ENCODE data around the gene UXS1. TPM values are rescaled to one million over a fixed set of nuclear protein-coding genes. Genes with fewer than 3 reads are reported as not detected.
A peak's percentile ranks its signal among the peaks of the same experiment; 100 is the strongest.

Gene UXS1
- total RNA-seq, 1 experiment from 2014 or later = 44.7 TPM

GRCh38 chr2:106115665-106116064, 78.4 kb downstream of the UXS1 start:
- H3K4me1 Mint-ChIP-seq = peaks cover 23% of the 10 kb centered on the region
- H3K27me3 Mint-ChIP-seq (ENCODE audit: low read depth) = no peaks in the 10 kb centered on the region; the same call in 1 of the 2 replicates
- ChIA-PET CTCF (no interaction called here), POLR2A (no interaction called here)
- no peak overlapping the region for H3K27ac Mint-ChIP-seq
- H3K9me3 Mint-ChIP-seq = no peaks in the 10 kb centered on the region
- H3K36me3 Mint-ChIP-seq = peaks cover 25% of the 10 kb centered on the region
- 0 out of 2 replicates have a peak, but pooled peaks have one; percentile 13 for TF ChIP-seq GABPB1 (CRISPR knock-in tag; IDR thresholded peaks at IDR 0.05)
- TF ChIP-seq TEAD1 (CRISPR knock-in tag; IDR thresholded peaks at IDR 0.05) = no peak
- no peak overlapping the region for H3K4me3 Mint-ChIP-seq
- DNase-seq (ENCODE audit: low spot score) (no peak), ATAC-seq (no peak)

DNA sequence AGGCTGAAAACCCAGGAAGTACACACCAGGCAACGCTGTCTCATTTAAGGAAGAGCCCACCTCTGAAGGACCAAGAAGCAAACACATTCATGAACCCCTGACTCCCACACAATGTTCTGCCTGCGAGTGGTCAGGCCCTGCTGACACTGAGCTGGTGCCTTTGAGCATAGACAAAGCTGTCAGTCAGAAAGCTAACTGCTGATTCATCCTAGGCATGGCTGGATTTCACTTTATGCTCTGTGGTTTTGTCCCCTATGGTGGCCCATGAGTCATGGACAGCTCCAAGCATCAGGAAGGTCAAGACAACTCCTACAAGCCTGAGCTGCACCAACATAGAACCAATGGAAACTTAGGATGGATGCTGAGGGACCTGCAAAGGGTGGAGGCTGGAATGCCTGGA, 78.9 kb downstream of the UXS1 start:
- H3K36me3 Mint-ChIP-seq = peaks cover 26% of the 10 kb centered on the region
- no peak for TF ChIP-seq FOXK1 (CRISPR knock-in tag; IDR thresholded peaks at IDR 0.05)
- TF ChIP-seq AR (CRISPR knock-in tag; IDR thresholded peaks at IDR 0.05) = no peak
- TF ChIP-seq MXD4 (CRISPR knock-in tag; IDR thresholded peaks at IDR 0.05; ENCODE audit: borderline replicate concordance) = no peak
- TF ChIP-seq KAT7 (CRISPR knock-in tag; IDR thresholded peaks at IDR 0.05; ENCODE audit: borderline replicate concordance) = no peak
- H3K4me1 Mint-ChIP-seq = peaks cover 23% of the 10 kb centered on the region
- no peak for ATAC-seq
- H3K27me3 Mint-ChIP-seq (ENCODE audit: low read depth) = no peaks in the 10 kb centered on the region; the same call in 1 of the 2 replicates
- no peak overlapping the region for H3K4me3 Mint-ChIP-seq
- ChIA-PET POLR2A (no interaction called here), CTCF (no interaction called here)
- H3K9me3 Mint-ChIP-seq = no peaks in the 10 kb centered on the region
- H3K27ac Mint-ChIP-seq = no peak overlapping the region
- DNase-seq (ENCODE audit: low spot score) = no peak

- POLR2A ChIA-PET = no interaction called here
- ATAC-seq (no peak), DNase-seq (ENCODE audit: low spot score) (no peak)
- Mint-ChIP-seq H3K9me3 (no peaks in the 10 kb centered on the region), H3K36me3 (peaks cover 33% of the 10 kb centered on the region), H3K4me1 (peaks cover 15% of the 10 kb centered on the region), H3K27me3 (ENCODE audit: low read depth) (no peaks in the 10 kb centered on the region; the same call in 1 of the 2 replicates), H3K27ac (no peak overlapping the region), H3K4me3 (no peak overlapping the region)
- CTCF ChIA-PET = interaction anchor here (2.0 kb wide), 1 partner anchor 10 kb away, joined by 4 read pairs; no protein-coding TSS in a partner anchor
- TF ChIP-seq TEAD1 (CRISPR knock-in tag; IDR thresholded peaks at IDR 0.05) = no peak
- TF ChIP-seq AR (CRISPR knock-in tag; IDR thresholded peaks at IDR 0.05) = no peak
- no peak for TF ChIP-seq MYBL2 (CRISPR knock-in tag; IDR thresholded peaks at IDR 0.05)
- TF ChIP-seq ELF4 (CRISPR knock-in tag; IDR thresholded peaks at IDR 0.05; ENCODE audit: low read depth) = no peak
- TF ChIP-seq, protein P1, sequence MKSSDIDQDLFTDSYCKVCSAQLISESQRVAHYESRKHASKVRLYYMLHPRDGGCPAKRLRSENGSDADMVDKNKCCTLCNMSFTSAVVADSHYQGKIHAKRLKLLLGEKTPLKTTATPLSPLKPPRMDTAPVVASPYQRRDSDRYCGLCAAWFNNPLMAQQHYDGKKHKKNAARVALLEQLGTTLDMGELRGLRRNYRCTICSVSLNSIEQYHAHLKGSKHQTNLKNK (CRISPR knock-in tag; IDR thresholded peaks at IDR 0.05) = no peak
These were observed 79.9 kb downstream of the UXS1 start for GRCh38 chr2:106114166-106114565.

- DNase-seq (ENCODE audit: low spot score) = no peak
- Mint-ChIP-seq H3K4me1 (peaks cover 9% of the 10 kb centered on the region), H3K27ac (no peak overlapping the region), H3K27me3 (ENCODE audit: low read depth) (no peaks in the 10 kb centered on the region; the same call in 1 of the 2 replicates), H3K9me3 (no peaks in the 10 kb centered on the region), H3K4me3 (no peak overlapping the region), H3K36me3 (peaks cover 33% of the 10 kb centered on the region)
- ChIA-PET CTCF (interaction anchor here (2.0 kb wide), 1 partner anchor 9 kb away, joined by 4 read pairs; no protein-coding TSS in a partner anchor), POLR2A (no interaction called here)
- ATAC-seq = no peak
- TF ChIP-seq ZNF532 (CRISPR knock-in tag; IDR thresholded peaks at IDR 0.05; ENCODE audit: borderline replicate concordance) (no peak), OVOL2 (CRISPR knock-in tag; IDR thresholded peaks at IDR 0.05; ENCODE audit: borderline replicate concordance) (no peak), JAZF1 (CRISPR knock-in tag; IDR thresholded peaks at IDR 0.05) (no peak), GTF2I (CRISPR knock-in tag; conservative IDR thresholded peaks at IDR 0.05) (no peak), SMAD3 (CRISPR knock-in tag; IDR thresholded peaks at IDR 0.05; ENCODE audit: borderline replicate concordance) (no peak), GRHL2 (CRISPR knock-in tag; IDR thresholded peaks at IDR 0.05; ENCODE audit: insufficient replicate concordance, severe bottlenecking) (no peak)
- TF ChIP-seq, protein P2, sequence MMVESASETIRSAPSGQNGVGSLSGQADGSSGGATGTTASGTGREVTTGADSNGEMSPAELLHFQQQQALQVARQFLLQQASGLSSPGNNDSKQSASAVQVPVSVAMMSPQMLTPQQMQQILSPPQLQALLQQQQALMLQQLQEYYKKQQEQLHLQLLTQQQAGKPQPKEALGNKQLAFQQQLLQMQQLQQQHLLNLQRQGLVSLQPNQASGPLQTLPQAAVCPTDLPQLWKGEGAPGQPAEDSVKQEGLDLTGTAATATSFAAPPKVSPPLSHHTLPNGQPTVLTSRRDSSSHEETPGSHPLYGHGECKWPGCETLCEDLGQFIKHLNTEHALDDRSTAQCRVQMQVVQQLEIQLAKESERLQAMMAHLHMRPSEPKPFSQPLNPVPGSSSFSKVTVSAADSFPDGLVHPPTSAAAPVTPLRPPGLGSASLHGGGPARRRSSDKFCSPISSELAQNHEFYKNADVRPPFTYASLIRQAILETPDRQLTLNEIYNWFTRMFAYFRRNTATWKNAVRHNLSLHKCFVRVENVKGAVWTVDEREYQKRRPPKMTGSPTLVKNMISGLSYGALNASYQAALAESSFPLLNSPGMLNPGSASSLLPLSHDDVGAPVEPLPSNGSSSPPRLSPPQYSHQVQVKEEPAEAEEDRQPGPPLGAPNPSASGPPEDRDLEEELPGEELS (CRISPR knock-in tag; IDR thresholded peaks at IDR 0.05) = no peak
These were observed 80.6 kb downstream of the UXS1 start for GRCh38 chr2:106113361-106113966.

All from WTC11 (cell line).